GM06990 (cell line): ENCODE measurements around the gene EYA2.

Source experiments
- DNase-seq: peaks from one replicate; pipeline ENCODE4 v3.0.0-alpha.2; 2011; ENCODE audit not compliant: insufficient read length; ENCODE audit errors: extremely low read depth
- H3K27me3 ChIP-seq: replicated peaks from 2 replicates; pipeline ENCODE4 v1.6.0; 2011; ENCODE audit warnings: low read length; ENCODE audit not compliant: control insufficient read depth, insufficient read depth
- H3K36me3 ChIP-seq: 2 replicates; pipeline ENCODE4 v1.5.1; 2011; ENCODE audit warnings: low read length; ENCODE audit not compliant: control insufficient read depth, insufficient read depth
- H3K4me3 ChIP-seq: replicated peaks from 2 replicates; pipeline ENCODE4 v1.5.1; 2011; ENCODE audit warnings: low read depth, mild to moderate bottlenecking, control low read depth, low read length
- TF ChIP-seq, protein P1 (sequence below): IDR thresholded peaks from 2 replicates; pipeline ENCODE4 v1.5.1; 2011; ENCODE audit warnings: low read length, control low read depth, mild to moderate bottlenecking, inconsistent platforms; ENCODE audit not compliant: insufficient read depth, poor library complexity, severe bottlenecking

EYA2 gene

GRCh38 chr20:47152068-47152467 is 257.4 kb downstream of the EYA2 start:
- no peak overlapping the region for H3K4me3 ChIP-seq
- no peaks in the 10 kb centered on the region for H3K27me3 ChIP-seq
- DNase-seq: no peak
- no peaks in the 10 kb centered on the region; the same call in 1 of the 2 replicates for H3K36me3 ChIP-seq
- TF ChIP-seq, protein P1, sequence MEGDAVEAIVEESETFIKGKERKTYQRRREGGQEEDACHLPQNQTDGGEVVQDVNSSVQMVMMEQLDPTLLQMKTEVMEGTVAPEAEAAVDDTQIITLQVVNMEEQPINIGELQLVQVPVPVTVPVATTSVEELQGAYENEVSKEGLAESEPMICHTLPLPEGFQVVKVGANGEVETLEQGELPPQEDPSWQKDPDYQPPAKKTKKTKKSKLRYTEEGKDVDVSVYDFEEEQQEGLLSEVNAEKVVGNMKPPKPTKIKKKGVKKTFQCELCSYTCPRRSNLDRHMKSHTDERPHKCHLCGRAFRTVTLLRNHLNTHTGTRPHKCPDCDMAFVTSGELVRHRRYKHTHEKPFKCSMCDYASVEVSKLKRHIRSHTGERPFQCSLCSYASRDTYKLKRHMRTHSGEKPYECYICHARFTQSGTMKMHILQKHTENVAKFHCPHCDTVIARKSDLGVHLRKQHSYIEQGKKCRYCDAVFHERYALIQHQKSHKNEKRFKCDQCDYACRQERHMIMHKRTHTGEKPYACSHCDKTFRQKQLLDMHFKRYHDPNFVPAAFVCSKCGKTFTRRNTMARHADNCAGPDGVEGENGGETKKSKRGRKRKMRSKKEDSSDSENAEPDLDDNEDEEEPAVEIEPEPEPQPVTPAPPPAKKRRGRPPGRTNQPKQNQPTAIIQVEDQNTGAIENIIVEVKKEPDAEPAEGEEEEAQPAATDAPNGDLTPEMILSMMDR: no peak

GRCh38 chr20:47154089-47154488 is 259.4 kb downstream of the EYA2 start:
- no peak for DNase-seq
- Histone ChIP-seq H3K27me3 (no peaks in the 10 kb centered on the region), H3K36me3 (no peaks in the 10 kb centered on the region; the same call in 1 of the 2 replicates), H3K4me3 (no peak overlapping the region)
- TF ChIP-seq, protein P1: no peak

DNA sequence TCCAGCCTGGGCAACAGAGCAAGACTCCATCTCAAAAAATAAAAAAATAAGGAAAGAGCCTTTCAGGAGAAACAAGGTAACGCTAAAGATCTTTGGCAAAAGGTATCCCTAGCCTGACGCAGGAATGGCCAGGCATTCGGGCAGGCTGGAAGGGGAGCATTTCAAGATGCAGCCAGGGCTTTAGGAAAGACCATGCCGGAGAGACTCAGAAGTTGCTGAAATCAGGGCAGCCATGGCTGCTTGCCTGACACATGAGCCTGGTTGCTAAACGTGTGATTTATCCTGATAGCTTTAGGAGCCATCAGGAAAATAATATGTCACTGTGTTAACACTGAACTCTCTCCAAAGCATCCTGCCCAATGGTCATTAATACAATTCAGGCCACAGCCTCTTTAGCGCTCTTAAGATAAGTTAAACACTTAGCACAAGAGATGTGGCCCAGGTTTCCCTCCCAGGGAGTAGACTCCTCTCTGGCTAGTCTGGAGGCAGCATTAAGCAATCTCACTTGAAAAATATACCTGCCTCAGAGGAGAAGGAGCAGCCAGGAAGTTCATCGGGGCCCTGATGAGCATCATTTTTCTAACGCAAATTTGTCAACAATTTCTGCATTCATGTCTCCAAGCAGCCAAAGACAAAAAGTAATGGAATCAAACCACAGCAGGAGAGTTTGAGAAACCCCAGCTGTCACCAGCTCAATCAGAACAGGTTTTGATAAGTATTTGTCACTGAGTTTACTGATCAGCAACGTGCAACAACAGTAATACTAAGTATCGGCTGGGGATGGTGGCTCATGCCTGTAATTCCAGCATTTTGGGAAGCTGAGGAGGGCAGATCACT is 261.9 kb downstream of the EYA2 start:
- H3K36me3 ChIP-seq: no peaks in the 10 kb centered on the region
- TF ChIP-seq, protein P1: no peak
- no peak overlapping the region for H3K4me3 ChIP-seq
- no peaks in the 10 kb centered on the region for H3K27me3 ChIP-seq
- no peak for DNase-seq

DNA sequence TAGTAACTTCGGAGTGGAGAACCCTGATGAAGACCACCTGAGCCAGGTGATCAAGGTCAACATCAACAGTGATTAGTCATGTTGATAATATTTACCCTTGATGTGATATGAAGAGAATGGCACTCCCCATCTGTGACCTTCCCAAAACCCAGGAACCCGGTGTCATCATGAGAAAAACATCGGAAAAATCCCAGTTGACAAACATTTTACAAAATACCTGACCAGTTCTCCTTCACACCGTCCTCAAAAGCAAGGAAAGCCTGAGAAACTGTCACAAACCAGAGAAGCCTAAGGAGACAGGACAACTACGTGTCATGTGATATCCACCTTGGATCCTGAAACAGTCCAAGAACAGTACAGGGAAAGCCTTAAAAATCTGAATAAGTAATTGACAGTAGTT is 264.5 kb downstream of the EYA2 start:
- TF ChIP-seq, protein P1: no peak
- no peaks in the 10 kb centered on the region for H3K36me3 ChIP-seq
- no peaks in the 10 kb centered on the region for H3K27me3 ChIP-seq
- no peak for DNase-seq
- H3K4me3 ChIP-seq: no peak overlapping the region

- no peak for DNase-seq
- no peak overlapping the region for H3K4me3 ChIP-seq
- no peaks in the 10 kb centered on the region for H3K36me3 ChIP-seq
- H3K27me3 ChIP-seq: no peaks in the 10 kb centered on the region
- TF ChIP-seq, protein P1: no peak
Observed at GRCh38 chr20:47160240-47160639, 265.6 kb downstream of the EYA2 start.

DNA sequence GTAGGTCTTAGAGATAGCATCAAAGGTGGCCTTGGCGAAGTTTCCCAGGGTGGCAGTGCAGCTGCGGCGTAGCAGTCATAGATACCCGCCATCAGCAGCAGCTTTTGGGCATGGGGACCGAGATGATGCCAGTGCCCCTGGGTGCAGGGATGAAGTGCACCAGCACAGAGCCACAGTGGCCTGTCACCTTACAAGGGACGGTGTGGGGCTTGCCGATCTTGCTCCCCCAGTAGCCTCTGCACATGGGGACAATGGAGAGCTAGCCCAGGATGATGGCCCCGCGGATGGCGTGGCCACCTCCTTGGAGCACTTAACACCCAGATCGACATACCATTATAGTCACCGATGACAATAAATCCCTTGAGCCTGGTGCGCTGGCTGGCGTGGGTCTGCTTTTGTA is 266.3 kb downstream of the EYA2 start:
- no peaks in the 10 kb centered on the region for H3K27me3 ChIP-seq
- no peak overlapping the region for H3K4me3 ChIP-seq
- TF ChIP-seq, protein P1: no peak
- no peak for DNase-seq
- H3K36me3 ChIP-seq: no peaks in the 10 kb centered on the region
